HG03066 (cell line): ENCODE results near the gene TRIP13.
A peak's percentile ranks its signal among the peaks of the same experiment; 100 is the strongest.
"Not testable (repeated sequence)": the region's sequence is repeated elsewhere in the genome, so short reads cannot be mapped to it uniquely, and the experiment has no call there.

Experiments
- ATAC-seq: cut with Tn5 transposase; IDR thresholded peaks from one replicate; pipeline ENCODE4 v1.9.1; 2021; ENCODE audit warnings: low read depth; ENCODE audit not compliant: unreplicated experiment

TRIP13 gene, protein sequence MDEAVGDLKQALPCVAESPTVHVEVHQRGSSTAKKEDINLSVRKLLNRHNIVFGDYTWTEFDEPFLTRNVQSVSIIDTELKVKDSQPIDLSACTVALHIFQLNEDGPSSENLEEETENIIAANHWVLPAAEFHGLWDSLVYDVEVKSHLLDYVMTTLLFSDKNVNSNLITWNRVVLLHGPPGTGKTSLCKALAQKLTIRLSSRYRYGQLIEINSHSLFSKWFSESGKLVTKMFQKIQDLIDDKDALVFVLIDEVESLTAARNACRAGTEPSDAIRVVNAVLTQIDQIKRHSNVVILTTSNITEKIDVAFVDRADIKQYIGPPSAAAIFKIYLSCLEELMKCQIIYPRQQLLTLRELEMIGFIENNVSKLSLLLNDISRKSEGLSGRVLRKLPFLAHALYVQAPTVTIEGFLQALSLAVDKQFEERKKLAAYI

DNA sequence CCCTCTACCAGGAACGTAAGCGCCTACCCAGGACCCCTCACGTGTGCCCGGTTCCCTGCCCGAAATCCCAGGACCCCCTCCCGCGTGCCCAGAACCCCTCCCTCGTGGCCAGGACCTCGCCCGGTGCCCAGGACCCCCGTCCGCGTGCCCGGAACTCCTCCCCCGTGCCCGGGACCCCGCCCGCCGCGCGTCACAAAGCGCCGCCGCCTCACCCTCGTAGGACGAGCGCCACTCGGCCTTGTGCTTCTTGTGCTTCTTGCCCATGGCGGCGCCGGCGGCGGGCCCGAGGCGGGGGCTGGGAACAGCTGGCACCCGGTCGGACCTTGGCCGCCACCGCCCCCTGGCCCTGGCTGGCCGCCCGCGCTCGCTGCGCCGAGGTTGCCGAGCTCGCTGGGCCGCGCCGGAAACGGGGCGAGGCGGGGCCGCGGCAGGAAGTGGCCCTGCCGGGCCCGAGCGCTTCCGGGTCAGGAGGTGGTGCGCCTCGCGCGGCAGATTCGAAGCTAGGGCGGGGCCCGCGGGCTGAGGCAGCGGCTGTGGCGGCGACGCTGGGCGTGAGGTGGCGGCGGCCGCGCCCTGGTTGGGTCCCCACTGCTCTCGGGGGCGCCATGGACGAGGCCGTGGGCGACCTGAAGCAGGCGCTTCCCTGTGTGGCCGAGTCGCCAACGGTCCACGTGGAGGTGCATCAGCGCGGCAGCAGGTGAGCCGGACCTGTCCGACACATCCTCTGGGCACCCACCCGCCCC lies at the start of gene TRIP13, which contains the start of gene BRD9:
TSS of gene TRIP13 (plus strand) at position 491 of the 743 bp plus-strand sequence. CDS start at position 606, 115 bp downstream.
TSS of gene BRD9 (minus strand) at position 408 of the 743 bp plus-strand sequence. CDS start at position 264, 144 bp downstream.
- peak; percentile 95 for ATAC-seq

DNA sequence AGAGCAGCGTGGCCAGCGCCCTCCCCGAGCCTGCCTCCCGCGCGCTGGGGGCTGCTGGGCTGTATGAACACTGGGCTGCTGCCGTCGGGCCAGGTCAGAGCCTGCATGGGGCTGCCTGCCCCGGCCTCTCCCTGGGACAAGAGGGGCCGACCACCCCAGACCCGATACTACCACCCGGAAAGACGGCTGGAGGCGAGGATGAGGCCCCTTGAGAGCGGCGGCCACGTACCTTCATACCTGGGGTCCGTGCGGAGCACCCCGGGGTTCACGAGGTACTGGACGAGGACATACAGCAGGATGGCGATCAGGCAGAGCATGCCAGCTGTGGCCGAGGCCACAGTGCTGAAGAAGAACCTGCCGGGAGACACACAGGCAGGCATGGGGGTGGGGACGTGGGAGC lies 49.3 kb upstream of the TRIP13 start:
- not testable (repeated sequence) for ATAC-seq

DNA sequence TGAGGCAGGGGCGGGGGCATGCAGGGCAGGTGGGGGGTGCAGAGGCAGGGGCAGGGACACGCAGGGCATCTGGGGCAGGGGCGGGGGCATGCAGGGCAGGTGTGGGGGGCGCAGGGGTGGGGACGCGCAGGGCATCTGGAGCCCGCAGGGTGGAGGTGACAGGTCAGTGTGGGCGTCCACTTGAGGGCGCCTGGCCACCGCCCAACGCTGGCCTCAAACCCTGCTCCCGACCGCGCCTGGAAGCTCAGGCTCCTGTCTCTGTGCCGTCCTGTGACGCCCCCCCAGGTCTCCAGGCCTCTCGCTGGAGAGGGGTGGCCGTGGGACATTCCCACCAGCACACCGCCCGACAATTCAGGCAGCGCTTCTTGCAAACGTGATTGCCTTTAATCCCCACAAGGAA lies 48.8 kb upstream of the TRIP13 start:
- not testable (repeated sequence) for ATAC-seq

DNA sequence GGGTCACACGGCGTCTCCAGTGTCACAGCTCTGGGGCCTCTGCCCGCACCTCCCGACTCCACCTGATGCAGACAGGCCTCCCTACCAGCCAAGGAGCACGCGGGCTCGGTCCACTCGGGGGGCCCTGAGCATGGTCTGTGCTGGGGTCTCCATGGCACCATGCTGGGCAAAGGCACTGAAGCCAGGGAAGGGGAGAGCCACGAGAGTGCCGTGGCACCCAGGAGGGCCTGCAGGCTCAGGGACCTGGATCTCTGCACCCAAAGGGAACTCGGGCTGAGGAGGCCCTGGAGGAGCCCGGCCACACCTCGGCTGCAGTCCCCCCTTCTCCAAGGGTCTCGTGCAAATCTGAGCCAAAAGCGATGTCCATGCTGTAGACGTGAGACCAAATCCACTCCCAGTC lies 48.3 kb upstream of the TRIP13 start:
- not testable (repeated sequence) for ATAC-seq

DNA sequence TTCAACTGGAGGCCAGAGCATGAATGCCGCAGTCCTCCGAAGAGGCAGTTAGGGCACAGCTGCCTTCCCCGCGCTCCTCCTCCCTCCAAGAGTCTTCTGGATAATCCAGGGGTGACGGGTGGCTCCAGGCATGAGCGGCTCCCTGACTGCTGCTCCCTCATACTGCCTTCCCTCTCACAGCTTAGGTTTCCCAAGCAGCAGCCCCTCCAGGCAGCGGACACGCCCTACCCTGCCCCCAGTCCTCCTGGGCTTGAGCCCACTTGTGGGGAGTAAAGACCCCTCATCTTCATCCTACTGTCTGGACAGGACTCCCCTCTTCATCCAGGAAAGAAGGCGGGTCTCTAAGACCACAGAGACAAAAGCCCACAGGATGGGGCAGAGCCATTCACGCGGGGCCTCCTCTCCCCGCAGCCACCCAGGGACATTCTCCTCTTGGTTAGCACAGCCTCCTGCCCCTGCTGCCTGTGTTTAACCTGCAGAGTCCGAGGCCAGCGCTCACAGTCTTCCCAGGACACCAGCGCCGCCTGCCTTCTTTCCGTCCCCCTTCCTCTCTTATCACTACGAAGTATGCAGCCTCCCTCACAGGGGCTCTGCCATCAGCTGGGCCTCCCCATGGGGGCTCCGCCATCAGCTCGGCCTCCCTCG lies 47.5 kb upstream of the TRIP13 start:
- ATAC-seq = not testable (repeated sequence)

DNA sequence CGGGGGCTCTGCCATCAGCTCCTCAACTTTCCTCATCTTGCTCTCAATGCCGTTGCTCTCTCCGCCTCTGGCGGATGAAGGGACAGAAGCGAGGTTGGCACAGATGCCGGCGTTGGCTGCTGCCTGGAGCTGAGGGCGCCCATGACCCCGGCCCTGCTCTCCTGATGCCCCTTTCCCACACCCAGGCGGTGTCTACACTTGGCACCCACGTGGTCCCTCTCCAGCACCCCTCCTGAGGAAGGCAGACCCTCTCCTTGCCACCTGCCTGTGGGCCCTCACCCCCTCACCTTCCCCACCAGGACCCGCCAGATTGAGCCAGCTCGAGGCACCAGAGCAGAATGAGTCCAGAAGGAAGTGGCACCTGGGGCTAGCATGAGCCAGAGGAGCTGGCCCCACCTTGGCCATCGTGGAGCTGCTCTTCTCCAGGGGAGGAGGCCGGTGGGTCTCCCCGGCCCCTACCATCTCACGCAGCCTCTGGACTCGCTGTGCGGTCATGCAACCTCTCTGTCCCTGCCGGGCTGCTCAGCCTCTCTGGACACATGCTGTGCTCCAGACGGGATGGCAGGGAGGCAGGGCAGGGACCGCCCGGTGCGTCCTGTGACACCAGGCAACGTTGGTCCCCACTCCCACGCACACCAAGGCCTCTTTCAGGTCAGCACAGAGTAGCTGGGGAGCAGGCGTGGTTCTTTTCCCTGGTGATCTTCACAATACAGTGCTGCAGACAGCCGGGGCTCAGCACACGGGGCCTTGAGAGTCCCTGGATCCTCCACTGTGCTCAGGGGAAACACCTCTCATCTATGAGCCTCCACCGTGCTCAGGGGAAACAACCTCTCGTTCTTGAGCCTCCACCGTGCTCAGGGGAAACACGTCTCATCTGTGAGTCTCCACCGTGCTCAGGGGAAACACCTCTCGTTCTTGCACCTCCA lies 46.7 kb upstream of the TRIP13 start:
- ATAC-seq = not testable (repeated sequence)

DNA sequence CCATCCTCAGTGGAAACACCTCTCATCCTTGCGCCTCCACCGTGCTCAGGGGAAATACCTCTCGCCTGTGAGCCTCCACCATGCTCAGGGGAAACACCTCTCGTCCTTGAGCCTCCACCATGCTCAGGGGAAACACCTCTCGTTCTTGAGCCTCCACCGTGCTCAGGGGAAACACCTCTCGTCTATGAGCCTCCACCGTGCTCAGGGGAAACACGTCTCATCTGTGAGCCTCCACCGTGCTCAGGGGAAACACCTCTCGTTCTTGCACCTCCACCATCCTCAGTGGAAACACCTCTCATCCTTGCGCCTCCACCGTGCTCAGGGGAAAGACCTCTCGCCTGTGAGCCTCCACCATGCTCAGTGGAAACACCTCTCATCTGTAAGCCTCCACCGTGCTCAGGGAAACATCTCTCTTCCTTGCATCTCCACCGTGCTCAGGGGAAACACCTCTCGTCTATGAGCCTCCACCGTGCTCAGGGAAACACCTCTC lies 46.0 kb upstream of the TRIP13 start:
- not testable (repeated sequence) for ATAC-seq

DNA sequence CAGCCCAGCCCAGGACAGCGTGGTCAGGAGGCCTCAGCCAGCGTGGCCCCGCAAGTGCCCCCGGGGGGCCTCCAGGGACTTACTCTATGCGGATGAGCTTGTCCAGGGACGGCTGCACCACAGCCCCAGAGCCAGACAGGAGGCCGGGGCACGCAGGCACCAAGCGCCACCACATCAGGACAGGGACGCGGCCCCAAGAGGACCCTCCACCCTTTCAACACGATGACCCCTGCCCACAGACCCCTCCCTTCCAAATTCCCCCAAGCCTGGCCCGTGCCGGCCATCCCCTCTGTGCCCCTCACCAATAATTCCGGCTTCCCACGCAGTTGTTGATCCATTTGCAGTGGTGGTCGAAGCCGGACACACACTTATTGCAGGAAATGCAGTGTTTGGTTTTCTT lies 45.5 kb upstream of the TRIP13 start:
- ATAC-seq = not testable (repeated sequence)

DNA sequence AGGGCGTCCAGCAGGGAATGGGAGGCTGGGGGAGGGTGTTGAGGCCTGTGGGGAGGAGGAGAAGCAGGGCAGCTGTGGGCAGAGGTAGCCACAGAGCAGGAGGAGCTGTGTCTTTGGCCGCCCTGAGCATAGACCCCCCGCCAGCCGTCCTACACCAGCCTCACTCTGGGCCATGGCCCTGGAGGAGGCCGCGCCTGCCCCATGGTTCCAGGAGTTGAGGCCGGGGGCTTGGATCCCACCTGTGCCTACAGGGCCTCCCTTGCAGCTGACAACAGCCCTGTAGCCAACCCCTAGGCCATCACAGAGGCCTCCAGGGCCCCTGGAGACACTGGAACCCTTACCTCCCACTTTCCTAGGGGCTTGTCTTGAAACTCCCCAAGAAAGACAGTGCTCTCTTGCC lies 44.9 kb upstream of the TRIP13 start:
- not testable (repeated sequence) for ATAC-seq

DNA sequence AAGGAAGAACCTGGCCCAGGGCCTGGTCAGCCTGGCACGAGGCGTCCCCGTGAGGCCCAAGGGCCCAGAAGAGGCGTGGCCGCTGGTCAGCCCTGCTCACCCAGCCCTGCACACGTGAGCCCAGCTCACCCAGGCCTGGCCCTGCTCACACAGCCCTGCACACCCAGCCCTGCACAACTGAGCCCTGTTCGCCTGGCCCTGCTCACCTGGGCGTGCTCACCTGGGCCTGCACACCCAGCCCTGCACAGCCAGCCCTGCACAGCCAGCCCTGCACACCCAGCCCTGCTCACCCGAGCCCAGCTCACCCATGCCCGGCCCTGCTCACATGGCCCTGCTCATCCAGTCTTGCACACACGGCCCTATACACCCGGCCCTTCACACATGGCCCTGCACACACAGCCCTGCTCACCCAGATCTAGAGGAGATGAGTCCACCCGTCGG lies 44.0 kb upstream of the TRIP13 start:
- no peak for ATAC-seq

DNA sequence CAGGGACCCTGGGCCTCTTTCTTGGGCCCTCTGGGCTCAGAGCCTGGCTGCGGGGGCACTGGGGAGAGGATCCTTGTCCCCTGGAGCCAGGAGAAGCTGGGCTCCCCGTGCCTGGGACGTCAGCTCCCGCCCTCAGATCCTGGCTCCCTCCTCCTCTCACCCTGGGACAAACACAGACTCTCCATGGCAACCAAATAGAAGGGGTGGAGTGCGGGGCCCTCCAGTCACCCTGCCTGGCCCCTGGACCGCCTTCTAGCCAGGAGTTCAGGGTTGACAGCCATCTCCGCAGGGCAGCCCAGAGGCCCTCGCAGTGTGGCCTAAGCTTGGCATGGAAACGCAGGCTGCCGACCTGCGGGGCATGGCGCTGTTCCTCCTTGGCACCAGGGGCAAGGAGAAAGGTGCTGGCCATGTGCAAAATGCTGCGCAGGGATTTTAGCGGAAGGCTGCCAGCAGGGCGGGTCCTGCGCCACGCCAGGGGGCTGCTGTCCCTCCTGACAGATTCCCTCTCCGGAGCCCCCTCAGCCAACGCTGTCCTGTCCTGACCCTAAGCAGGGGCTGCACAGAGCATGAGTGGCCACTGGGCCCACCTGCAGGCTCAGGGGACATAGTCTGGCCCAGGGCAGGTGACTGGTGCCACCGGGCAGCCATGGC lies 42.9 kb upstream of the TRIP13 start:
- ATAC-seq = no peak

DNA sequence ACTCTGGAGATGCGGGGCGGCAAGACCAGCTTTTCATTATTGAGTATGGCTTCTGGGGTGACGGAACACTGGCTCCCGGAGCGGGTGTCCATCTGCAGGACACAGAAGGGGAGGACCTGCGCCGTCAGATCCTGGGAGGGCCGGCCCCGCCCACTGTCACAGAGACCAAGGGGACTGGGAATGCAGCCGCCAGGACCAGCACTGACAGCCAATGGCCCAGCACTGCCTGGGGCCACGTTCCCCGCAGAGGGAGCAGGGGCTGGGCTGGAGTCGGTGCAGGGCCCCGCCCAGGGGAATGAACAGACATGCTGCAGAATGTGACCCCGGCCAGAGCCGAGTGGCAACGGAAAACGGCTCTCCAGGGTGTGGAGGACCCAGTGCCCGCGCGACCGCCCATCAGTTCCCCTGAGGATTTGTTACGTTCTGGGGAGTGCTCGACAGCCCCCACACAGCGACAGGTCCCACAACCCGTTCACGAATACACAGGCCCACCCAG lies 42.1 kb upstream of the TRIP13 start, which contains the start of gene ZDHHC11:
TSS of gene ZDHHC11 (minus strand) at position 476 of the 496 bp plus-strand sequence. CDS start at position 92, 384 bp downstream.
- no peak for ATAC-seq

DNA sequence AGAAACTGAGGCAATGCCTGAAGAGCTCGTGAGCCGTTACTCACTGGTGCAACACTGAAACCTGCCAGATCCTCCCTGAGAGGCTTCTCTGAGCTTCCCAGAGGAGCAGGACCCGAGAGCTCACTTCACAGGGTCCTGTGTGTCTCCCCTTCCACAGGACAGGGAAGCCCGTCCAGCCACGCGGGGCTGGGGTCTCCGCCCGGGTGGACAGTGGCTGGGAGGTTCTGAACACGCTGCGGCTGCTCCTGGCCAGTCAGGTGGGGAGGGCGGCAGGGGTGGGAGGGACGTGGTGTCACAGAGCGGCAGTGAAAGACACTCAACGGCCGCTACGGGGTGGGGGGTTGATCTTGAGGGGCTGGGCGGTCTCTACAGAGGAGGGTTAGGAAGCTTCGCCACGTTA lies 41.6 kb upstream of the TRIP13 start:
- no peak for ATAC-seq

DNA sequence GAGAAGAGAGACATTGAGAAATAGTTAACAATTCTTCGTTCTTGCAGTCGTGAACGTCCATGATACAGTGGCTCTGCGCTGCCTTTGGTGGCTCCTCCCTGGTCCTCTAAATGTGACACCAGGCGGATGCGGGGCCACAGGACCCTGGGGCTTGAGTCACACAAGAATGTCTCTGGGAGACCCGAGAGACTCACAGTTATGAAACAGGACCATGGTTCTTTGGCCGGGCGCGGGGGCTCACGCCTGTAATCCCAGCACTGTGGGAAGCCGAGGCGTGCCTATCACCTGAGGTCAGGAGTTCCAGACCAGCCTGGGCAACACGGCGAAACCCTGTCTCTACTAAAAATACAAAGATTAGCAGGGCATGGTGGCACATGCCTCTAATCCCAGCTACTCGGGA lies 41.1 kb upstream of the TRIP13 start:
- ATAC-seq = no peak

DNA sequence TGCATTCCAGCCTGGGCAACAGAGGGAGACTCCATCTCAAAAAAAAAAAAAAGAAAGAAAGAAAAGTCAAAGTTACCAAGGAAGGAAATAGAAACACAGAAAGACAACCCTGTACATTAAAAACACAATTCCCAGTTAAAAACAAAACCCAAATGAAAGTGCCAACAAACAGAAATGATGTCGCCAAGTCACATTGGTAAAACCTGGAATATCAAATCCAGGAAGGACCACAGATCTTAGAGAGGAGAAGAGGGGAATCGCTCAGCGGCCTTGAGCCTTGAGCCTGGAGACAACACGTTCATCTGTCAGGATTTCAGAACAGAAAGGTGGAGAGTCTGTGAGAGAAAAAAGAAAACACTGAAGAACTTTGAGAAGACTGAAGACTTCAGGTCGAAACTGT lies 40.7 kb upstream of the TRIP13 start:
- no peak for ATAC-seq

DNA sequence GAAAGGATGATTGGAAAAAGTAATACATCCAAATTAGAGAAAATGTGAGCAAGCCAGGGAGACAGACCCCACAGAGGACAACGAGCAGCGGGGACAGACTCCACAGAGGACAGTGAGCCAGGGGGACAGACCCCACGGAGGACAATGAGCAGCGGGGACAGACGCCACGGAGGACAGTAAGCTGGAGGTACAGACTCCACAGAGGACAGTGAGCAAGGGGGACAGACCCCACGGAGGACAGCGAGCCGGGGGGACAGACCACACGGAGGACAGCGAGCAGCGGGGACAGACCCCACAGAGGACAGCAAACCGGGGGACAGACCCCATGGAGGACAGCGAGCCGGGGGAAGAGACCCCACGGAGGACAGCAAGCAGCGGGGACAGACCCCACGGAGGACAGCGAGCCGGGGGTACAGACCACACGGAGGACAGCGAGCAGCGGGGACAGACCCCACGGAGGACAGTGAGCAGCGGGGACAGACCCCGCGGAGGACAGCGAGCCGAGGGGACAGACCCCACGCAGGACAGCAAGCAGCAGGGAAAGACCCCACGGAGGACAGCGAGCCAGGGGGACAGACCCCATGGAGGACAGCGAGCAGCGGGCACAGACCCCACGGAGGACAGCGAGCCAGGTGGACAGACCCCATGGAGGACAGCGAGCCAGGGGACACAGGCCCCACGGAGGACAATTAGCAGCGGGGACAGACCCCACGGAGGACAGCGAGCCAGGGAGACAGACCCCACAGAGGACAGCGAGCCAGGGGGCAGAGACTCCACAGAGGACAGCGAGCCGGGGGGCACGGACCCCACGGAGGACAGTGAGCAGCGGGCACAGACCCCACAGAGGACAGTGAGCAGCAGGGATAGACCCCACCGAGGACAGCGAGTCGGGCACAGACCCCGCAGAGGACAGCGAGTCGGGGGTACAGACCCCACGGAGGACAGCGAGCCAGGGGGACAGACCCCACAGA lies 40.0 kb upstream of the TRIP13 start:
- no peak for ATAC-seq

DNA sequence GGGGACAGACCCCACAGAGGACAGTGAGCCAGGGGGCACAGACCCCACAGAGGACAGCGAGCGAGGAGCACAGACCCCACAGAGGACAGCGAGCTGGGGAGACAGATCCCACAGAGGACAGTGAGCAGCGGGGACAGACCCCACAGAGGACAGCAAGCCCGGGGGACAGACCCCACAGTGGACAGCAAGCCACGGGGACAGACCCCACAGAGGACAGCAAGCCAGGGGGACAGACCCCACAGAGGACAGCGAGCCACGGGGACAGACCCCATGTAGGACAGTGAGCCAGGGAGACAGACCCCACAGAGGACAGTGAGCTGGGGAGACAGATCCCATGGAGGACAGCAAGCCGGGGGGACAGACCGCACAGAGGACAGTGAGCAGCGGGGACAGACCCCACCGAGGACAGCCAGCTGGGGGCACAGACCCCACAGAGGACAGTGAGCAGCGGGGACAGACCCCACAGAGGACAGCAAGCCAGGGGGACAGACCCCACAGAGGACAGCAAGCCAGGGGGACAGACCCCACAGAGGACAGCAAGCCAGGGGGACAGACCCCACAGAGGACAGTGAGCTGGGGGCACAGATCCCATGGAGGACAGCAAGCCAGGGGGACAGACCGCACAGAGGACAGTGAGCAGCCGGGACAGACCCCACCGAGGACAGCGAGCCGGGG lies 39.1 kb upstream of the TRIP13 start:
- ATAC-seq = not testable (repeated sequence)
